SU-DHL-6 (cell line): ENCODE data around the gene IQCC.

Source experiments
- H2AFZ ChIP-seq: fragments of 200-600 bp; sonication (generic); 2 replicates; pipeline ENCODE4 v1.6.1; 2014; ENCODE audit warnings: low read depth, mild to moderate bottlenecking, moderate library complexity, mixed read lengths, antibody characterized with exemption, low read length; ENCODE audit not compliant: severe bottlenecking
- H3F3A ChIP-seq: fragments of 200-600 bp; shearing (Covaris generic); 2 replicates; pipeline ENCODE4 v1.6.0; 2016; ENCODE audit warnings: antibody characterized with exemption, mild to moderate bottlenecking; ENCODE audit not compliant: insufficient read depth
- H3K27ac ChIP-seq: fragments of 200-600 bp; sonication (generic); 2 replicates; pipeline ENCODE4 v1.5.1; 2016; ENCODE audit warnings: low read depth, mild to moderate bottlenecking, low read length, moderate library complexity, mixed read lengths
- H3K27me3 ChIP-seq: fragments of 200-600 bp; sonication (generic), shearing (Covaris generic); 2 replicates; pipeline ENCODE4 v1.6.0; 2014; ENCODE audit warnings: mild to moderate bottlenecking, low read length
- H3K36me3 ChIP-seq: fragments of 200-600 bp; sonication (generic); 2 replicates; pipeline ENCODE4 v1.6.1; 2014; ENCODE audit warnings: mild to moderate bottlenecking, low read length, mixed read lengths
- H3K4me2 ChIP-seq: fragments of 300-600, 200-600 bp; shearing (Covaris generic), sonication (generic); 2 replicates; pipeline ENCODE4 v1.6.0; 2014; ENCODE audit warnings: low read length, low read depth, mild to moderate bottlenecking; ENCODE audit not compliant: poor library complexity, severe bottlenecking
- H3K4me3 ChIP-seq: fragments of 200-600 bp; sonication (generic); 2 replicates; pipeline ENCODE4 v1.5.1; 2014; ENCODE audit warnings: antibody characterized with exemption, low read length, mild to moderate bottlenecking, mixed read lengths; ENCODE audit not compliant: insufficient read depth, poor library complexity, severe bottlenecking
- H3K79me2 ChIP-seq: fragments of 200-600 bp; sonication (generic); 2 replicates; pipeline ENCODE4 v1.6.1; 2014; ENCODE audit warnings: mild to moderate bottlenecking, low read length, moderate library complexity; ENCODE audit not compliant: insufficient read depth
- H3K9ac ChIP-seq: fragments of 200-600 bp; sonication (generic); 2 replicates; pipeline ENCODE4 v1.7.0; 2014; ENCODE audit warnings: mild to moderate bottlenecking, low read length
- H3K9me2 ChIP-seq: fragments of 200-600 bp; sonication (generic); replicated peaks from 2 replicates; pipeline ENCODE4 v1.6.1; 2014; ENCODE audit warnings: low read length; ENCODE audit not compliant: insufficient read depth
- H3K9me3 ChIP-seq: fragments of 200-600 bp; sonication (generic); 2 replicates; pipeline ENCODE4 v1.6.1; 2014; ENCODE audit warnings: low read length, mixed read lengths; ENCODE audit not compliant: insufficient read depth
- H4K20me1 ChIP-seq: fragments of 200-600 bp; sonication (generic); 2 replicates; pipeline ENCODE4 v1.6.1; 2014; ENCODE audit warnings: low read depth, mild to moderate bottlenecking, antibody characterized with exemption, low read length, moderate library complexity, mixed read lengths
- CTCF ChIP-seq: fragments of 200-600 bp; sonication (generic); IDR thresholded peaks from one replicate; pipeline ENCODE4 v1.5.1; 2017; ENCODE audit warnings: antibody characterized with exemption, mild to moderate bottlenecking, low read length, moderate library complexity; ENCODE audit not compliant: insufficient read depth, poor library complexity, severe bottlenecking
- EZH2phosphoT487 ChIP-seq: fragments of 200-600 bp; sonication (generic), shearing (Covaris generic); conservative IDR thresholded peaks from 2 replicates; pipeline ENCODE4 v1.6.1; 2018; ENCODE audit warnings: mild to moderate bottlenecking, antibody characterized with exemption, low read length, moderate library complexity, mixed read lengths

Gene IQCC

DNA sequence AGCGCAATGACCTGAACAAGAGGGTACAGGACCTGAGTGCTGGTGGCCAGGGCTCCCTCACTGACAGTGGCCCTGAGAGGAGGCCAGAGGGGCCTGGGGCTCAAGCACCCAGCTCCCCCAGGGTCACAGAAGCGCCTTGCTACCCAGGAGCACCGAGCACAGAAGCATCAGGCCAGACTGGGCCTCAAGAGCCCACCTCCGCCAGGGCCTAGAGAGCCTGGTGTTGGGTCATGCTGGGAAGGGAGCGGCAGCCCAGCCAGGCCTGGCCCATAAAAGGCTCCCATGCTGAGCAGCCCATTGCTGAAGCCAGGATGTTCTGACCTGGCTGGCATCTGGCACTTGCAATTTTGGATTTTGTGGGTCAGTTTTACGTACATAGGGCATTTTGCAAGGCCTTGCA lies 10.5 kb upstream of the IQCC start:
- no peak overlapping the region for H2AFZ ChIP-seq
- H3K9me3 ChIP-seq = no peaks in the 10 kb centered on the region
- no peak overlapping the region for H3K27ac ChIP-seq
- H3F3A ChIP-seq = 0 out of 2 replicates have a peak, but pooled peaks cover 9% of the 10 kb centered on the region
- no peaks in the 10 kb centered on the region for H3K9me2 ChIP-seq
- H3K9ac ChIP-seq = no peak overlapping the region
- H3K4me2 ChIP-seq = no peak overlapping the region
- H3K4me3 ChIP-seq = no peak overlapping the region
- H4K20me1 ChIP-seq = no peaks in the 10 kb centered on the region
- peaks cover 19% of the 10 kb centered on the region for H3K36me3 ChIP-seq
- H3K27me3 ChIP-seq = no peaks in the 10 kb centered on the region
- peaks cover under 1% of the 10 kb centered on the region; the same call in 1 of the 2 replicates for H3K79me2 ChIP-seq
- TF ChIP-seq CTCF (no peak), EZH2phosphoT487 (no peak)

DNA sequence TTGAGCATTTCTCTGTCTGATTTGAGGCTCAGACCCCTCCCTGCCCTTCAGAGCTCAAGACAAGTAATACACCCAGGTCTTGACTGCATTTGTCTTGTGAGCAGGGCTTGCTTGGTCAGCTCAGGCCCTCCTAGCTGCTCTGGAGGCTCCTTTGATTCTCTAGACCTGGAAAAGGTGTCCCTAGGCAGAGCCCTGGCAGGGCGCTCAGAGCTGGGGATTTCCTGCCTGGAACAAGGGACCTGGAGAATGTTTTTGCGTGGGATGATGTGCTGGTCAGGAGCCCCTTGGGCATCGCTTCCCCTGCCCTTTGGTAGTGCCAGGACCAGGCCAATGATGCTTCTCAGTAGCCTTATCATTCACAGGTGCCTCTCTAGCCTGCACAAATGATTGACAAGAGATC lies 9.9 kb upstream of the IQCC start:
- Histone ChIP-seq H3K9me2 (no peaks in the 10 kb centered on the region), H3K36me3 (peaks cover 19% of the 10 kb centered on the region), H3K27me3 (no peaks in the 10 kb centered on the region), H4K20me1 (no peaks in the 10 kb centered on the region), H3K9me3 (no peaks in the 10 kb centered on the region), H2AFZ (no peak overlapping the region), H3K27ac (no peak overlapping the region), H3K4me2 (no peak overlapping the region), H3K79me2 (no peaks in the 10 kb centered on the region), H3F3A (0 out of 2 replicates have a peak, but pooled peaks cover 9% of the 10 kb centered on the region), H3K4me3 (no peak overlapping the region), H3K9ac (no peak overlapping the region)
- TF ChIP-seq CTCF (no peak), EZH2phosphoT487 (no peak)

GRCh38 chr1:32195972-32196823 lies 9.3 kb upstream of the IQCC start:
- H3K27ac ChIP-seq = no peak overlapping the region
- no peak for TF ChIP-seq CTCF
- TF ChIP-seq EZH2phosphoT487 = no peak
- no peaks in the 10 kb centered on the region for H3K27me3 ChIP-seq
- H3F3A ChIP-seq = peaks cover 11% of the 10 kb centered on the region
- no peak overlapping the region for H3K4me2 ChIP-seq
- no peak overlapping the region for H2AFZ ChIP-seq
- H3K9ac ChIP-seq = no peak overlapping the region
- no peak overlapping the region for H3K4me3 ChIP-seq
- H3K9me3 ChIP-seq = no peaks in the 10 kb centered on the region
- H3K79me2 ChIP-seq = no peaks in the 10 kb centered on the region
- no peaks in the 10 kb centered on the region for H4K20me1 ChIP-seq
- H3K36me3 ChIP-seq = peaks cover 18% of the 10 kb centered on the region
- H3K9me2 ChIP-seq = no peaks in the 10 kb centered on the region
